Skin epidermis (tissue), 12 donors: ENCODE results near the gene ARL6IP6.
"Not testable (repeated sequence)": the region's sequence is repeated elsewhere in the genome, so short reads cannot be mapped to it uniquely, and the experiment has no call there.

Source experiments
- H3K27ac ChIP-seq, 21 experiments: fragments of 200-600 bp; sonication (generic) in 11 of 21; one replicate each; pipeline ENCODE4 v1.5.0; 2020; ENCODE audit warnings: mild to moderate bottlenecking in 3 of 21, inconsistent platforms in 2 of 21, moderate library complexity in 2 of 21
- H3K4me3 ChIP-seq, 7 experiments: fragments of 200-600 bp; sonication (generic) in 2 of 7; one replicate each; pipeline ENCODE4 v1.5.0; 2020; ENCODE audit warnings: inconsistent platforms in 2 of 7, mild to moderate bottlenecking in 2 of 7, moderate library complexity in 1 of 7

Gene ARL6IP6

DNA sequence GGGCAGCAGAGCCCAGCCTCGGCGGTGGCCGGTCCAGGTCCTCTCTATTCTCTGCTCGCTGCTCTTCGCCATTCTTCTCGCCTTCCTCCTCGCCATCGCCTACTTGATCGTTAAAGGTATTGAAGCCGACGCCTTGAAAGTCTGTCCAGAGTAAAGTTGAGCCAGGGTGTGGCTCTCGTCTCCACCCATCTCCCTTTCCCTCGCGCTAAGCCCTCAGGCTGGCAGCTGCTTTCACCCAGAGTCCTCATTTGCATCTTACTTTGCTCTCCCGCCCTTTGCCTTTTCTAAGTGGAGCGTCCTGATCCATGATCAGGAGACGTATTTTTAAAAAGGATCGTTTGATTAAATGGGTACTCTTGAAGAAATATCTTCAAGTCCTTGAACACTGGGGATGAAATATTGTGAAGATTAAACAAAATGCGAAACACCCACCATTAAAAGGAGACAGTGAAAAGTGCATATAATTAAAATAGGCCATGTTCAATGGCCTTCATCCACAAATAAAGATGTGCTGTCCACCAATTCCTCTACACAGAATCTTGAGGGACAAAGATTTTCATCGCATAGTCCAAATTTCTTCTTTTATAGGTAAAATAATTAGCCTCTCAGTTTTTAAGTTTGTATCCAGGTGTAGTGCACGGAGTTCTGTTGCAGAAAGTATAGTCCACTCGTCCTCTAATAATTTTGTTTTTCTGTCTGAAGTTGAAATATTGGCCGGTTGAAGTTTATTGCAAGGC, 657 bp downstream of the ARL6IP6 start:
- Histone ChIP-seq H3K4me3 (peak overlapping the region; percentile 68 to 96 (median 90)), H3K27ac (peak overlapping the region; percentile 84 to 100 (median 98))

DNA sequence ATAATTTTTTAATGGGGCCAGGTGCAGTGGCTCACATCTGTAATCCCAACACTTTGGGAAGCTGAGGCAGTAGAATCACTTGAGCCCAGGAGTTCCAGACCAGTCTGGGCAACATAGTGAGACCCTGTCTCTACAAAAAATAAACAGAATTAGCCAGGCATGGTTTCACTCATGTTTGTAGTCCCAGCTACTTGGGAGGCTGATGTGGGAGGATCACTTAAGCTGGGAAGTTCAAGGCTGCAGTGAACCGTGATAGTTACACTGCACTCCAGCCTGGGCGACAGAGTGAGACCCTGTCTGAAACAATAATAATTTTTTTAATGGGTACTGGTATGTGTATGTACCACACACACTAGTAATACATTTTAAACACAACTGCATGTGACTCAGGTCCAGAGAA, 2.4 kb downstream of the ARL6IP6 start:
- no peak overlapping the region for H3K4me3 ChIP-seq
- H3K27ac ChIP-seq: no peak overlapping the region

DNA sequence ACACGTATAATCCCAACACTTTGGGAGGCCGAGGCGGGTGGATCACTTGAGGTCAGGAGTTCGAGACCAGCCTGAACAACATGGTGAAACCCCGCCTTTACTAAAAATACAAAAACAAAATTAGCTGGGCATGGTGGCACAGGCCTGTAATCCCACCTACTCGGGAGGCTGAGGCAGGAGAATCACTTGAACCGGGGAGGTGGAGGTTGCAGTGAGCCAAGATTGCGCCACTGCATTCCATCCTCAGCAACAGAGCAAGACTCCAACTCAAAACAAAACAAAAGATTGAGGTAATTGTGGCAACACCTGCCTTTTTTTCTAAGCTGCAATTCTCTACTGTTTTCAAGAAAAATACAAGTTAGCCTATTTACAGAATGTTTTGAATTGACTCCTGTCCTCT, 4.2 kb downstream of the ARL6IP6 start:
- H3K4me3 ChIP-seq, H3K27ac ChIP-seq: not testable (repeated sequence)

DNA sequence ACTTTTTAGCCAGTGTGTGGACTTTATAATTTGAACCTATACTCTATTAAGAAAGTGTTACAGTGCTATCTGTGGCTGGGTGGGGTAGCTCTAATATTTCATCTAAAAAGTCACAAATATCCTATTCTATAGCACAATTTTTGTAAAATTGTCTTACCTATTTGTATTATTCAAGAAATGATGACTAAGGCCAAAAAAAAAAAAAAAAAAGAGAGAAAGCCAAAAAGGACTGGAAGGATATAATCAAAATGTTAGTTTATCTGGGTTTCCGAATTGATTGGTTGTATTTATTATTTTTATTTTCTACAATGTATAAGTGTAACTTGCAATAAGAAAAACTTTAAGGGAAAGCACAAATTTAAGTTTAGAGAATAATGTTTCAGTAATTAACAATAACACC, 5.5 kb downstream of the ARL6IP6 start:
- H3K27ac ChIP-seq: no peak overlapping the region
- no peak overlapping the region for H3K4me3 ChIP-seq

DNA sequence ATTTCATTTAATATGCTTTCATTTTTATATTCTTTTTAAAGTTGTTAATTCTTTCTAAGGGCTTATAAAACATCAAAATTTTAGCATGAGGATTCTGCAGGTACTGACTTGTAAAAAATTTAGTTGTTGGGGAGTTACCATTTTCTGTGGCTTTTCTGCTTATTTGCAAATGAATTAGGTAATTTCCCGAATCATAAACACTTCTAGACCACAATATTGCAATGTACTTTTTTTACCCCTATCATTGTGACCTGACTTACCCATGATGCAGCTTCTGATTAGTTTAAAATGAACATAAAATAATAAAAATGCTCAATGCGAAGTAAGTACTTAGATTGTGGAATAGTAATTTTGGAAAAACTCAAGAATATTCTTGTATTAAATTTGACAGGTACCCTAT, 11.4 kb downstream of the ARL6IP6 start:
- H3K4me3 ChIP-seq: no peak overlapping the region
- peak overlapping the region in 1 of 21 experiments; percentile 1 for H3K27ac ChIP-seq

DNA sequence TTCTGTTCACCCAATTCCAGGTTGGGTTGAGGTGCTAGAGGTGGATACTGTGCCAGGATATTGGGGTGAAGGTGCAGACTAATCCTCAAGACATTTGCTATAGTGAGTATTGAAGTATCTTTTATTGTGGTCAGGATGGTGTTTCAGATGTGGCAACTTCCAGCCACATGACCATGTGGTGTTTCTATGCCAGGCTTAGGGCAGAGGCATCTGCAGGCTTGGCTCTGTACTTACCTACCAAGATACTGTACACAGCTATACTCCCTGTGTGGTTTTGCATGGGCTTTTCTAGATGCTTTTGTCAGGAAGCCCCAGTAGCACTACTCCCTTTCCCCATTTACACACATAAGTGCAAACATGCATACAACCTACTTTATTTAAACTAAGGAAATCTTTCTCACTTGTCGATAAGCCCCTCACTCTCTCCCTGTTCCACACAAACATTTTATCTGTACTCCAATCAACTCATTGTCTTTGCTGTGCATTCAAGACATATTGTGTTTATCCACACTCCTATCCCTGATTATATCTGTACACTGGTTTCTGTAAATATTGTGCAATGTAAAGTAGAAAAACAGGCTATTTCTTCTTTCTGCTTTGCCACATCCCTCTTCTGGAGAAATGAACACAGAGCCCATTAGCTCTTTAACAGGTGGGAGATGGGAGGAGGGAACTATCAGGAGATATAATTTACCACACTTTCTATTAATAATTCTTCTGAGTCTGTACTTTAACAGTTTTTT, 12.3 kb downstream of the ARL6IP6 start:
- no peak overlapping the region for H3K4me3 ChIP-seq
- peak overlapping the region in 5 of 21 experiments; percentile 1 to 48 (median 24) for H3K27ac ChIP-seq

DNA sequence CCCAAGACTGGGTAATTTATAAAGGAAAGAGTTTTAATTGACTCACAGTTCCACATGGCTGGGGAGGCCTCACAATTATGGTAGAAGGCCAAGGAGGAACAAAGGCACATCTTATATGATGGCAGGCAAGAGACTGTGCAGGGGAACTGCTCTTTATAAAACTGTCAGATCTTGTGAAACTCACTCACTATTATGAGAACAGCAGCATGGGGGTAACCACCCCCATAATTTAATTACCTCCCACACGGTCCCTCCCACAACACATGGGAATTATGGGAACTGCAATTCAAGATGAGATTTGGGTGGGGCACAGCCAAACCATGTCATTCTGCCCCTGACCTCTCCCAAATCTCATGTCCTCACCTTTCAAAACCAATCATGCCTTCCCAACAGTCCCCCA, 19.1 kb downstream of the ARL6IP6 start:
- not testable (repeated sequence) for H3K27ac ChIP-seq, H3K4me3 ChIP-seq

DNA sequence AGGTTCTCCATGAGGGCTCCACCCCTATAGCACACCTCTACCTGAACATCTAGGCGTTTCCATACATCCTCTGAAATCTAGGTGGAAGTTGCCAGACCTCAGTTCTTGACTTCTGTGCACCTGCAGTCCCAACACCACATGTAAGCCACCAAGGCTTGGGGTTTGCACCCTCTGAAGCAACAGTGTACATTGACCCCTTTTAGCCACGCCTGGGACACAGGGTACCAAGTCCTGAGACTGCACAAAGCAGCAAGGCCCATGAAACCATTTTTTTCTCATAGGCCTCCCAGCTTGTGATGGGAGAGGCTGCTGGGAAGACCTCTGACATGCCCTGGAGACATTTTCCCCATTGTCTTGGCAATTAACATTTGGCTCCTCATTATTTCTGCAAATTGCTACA, 20.0 kb downstream of the ARL6IP6 start:
- Histone ChIP-seq H3K4me3 (no peak overlapping the region), H3K27ac (no peak overlapping the region)

DNA sequence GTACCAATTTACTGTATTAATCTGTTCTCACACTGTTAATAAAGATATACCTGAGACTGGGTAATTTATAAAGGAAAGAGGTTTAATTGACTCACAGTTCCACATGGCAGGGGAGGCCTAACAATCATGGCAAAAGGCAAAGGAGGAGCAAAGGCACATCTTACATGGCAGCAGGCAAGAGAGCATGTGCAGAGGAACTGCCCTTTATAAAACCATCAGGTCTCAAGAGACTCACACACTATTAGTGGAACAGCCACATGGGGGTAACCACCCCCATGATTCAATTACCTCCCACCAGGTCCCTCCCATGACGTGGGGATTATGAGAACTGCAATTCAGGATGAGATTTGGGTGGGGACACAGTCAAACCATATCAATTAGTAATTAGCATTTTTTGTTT, 21.3 kb downstream of the ARL6IP6 start:
- not testable (repeated sequence) for H3K27ac ChIP-seq, H3K4me3 ChIP-seq

DNA sequence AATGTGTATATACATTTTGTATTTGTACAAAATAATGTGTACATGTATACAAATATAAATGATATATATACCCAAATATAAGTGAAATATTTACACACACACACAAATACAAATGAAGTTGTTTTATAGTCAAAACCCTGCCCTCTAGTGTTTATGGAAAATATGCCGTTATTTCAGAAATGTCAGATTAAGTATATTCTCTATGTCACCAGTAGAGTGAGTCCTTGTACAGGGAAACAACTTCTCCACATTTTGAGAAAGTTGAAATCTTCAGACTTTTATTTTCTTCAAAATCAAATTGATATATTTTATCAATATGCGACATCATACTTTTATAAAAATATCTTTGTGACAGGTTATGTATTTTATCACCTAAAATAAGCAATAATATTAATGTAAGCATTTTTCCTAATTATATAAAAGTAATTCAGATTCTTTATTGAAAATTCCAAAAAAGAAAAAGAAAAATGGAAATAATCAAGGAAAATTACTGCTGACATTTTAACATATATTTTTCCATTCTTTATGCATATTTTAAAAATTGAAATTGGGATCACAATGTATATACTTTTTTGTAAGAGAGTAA, 22.4 kb downstream of the ARL6IP6 start:
- Histone ChIP-seq H3K27ac (no peak overlapping the region), H3K4me3 (no peak overlapping the region)

DNA sequence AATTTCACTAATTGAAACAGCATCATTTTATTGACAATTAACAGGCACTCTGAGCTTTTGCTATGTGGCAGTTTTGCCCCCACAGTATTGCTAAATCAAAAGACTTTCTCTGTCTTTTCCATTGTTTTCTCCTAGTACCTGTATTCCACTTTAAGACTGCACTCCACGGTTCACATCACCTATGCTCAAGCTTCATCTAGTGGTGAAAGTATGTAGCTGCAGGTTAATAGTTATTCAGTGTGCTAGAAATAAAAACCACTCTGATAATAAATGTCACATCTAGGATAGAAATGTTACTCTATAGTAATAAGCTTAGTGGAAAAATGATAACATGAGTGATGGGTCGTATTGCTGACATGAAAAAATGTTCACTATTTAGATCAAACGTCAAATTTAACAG, 24.6 kb downstream of the ARL6IP6 start:
- Histone ChIP-seq H3K27ac (no peak overlapping the region), H3K4me3 (no peak overlapping the region)

DNA sequence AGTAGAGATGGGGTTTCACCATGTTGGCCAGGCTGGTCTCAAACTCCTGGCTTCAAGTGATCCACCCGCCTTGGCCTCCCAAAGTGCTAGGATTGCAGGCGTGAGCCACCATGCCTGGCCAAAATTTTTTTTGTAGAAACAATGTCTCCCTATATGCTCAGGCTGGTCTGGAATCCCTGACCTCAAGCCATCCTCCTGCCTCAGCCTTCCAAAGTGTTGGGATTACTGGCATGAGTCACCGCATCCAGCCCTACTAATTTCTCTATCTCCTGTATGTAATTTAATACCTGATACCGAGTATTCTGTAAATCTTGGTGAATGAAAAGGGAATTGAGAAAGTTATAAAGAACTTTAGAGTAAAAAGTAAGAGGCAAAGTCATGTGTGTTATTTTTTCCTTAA, 29.3 kb downstream of the ARL6IP6 start:
- not testable (repeated sequence) for H3K4me3 ChIP-seq, H3K27ac ChIP-seq

DNA sequence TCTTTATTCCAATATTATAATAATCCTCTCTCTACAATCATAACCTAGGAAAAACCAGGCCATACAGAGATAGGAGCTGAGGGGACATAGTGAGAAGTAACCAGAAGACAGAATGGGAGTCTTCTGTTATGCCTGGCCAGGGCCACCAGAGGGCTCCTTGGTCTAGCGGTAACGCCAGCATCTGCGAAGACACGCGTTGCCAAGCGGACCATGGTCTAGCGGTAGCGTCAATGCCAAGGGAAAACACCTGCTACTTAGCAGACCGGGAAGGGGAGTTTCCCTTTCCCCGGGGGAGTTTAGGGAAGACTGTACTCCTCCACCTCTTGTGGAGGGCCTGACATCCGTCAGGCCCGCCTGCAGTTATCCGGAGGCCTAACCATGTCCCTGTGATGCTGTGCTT, 36.6 kb downstream of the ARL6IP6 start:
- Histone ChIP-seq H3K4me3 (no peak overlapping the region), H3K27ac (no peak overlapping the region)

DNA sequence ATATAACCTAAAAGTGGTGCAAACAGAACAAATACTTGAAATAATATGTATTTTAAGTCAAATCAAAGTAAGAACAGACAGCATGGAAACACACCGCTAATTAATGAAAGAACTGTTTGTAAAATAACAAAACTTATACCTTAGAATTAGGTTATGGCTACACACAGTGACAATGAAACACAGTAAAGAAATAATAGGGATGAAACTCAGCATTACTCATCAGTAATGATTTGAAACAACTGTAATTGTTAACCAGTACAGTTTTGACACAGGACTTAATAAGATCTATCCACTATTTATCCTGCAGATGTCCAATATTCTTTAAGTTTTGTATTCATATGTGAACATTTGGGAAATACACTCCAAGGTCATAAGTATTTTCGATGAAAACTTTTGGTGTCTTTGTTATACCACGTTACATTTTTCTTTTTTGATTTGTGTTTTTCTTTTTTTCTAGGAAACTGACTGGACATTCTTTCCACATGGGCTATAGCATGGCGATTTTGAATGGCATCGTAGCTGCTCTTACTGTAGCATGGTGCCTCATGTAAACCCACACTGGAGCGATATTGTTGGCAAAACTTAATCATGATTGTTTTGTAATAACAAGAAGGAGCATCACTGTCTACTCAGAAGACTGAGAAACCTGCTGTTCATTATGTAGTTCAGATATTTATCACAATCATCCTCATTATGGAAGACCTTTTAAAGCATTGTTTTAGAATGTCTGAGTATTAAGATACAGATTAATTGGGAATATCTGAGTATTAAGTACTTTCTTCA, 41.1 kb downstream of the ARL6IP6 start:
- Histone ChIP-seq H3K4me3 (no peak overlapping the region), H3K27ac (no peak overlapping the region)

DNA sequence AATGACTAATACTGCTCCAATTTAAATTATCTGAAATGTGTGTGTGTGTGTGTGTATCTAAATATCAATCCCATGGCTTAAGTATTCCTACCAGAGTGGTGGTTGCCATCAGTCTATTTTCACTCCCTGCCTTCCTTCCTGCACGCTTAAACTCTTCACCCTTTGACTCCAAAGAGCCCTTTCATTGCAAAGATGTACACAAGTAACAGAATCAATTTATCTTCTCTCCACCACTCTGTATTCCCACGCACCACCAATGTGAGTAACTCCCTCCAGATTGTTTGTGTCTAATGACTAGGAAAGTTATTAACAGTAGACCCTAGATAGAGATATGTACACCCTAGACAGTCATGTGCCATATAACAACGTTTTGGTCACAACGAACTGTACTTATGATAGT, 42.8 kb downstream of the ARL6IP6 start:
- no peak overlapping the region for H3K27ac ChIP-seq

DNA sequence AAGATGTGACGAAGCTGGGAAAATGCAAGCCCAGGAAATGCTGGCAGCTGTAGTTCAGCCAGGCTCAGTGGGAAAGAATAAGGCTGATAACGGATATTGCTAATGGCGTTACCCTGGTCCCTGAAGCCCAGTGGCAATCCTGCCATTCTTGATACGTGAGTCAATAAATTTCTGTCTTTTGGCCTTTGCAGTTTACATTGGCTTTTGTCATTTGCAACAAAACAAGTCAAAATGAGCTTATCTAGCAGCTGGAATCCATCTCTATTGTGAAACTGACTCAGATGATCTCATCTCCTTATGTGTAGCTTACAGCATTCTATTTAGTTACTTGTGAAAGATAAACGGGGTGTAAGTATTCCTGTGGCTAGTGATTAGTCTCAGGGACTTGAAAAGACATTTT, 43.8 kb downstream of the ARL6IP6 start:
- Histone ChIP-seq H3K4me3 (no peak overlapping the region), H3K27ac (no peak overlapping the region)

More for the DNA sequence above, 42.8 kb downstream of the ARL6IP6 start:
- no peak overlapping the region for H3K4me3 ChIP-seq

DNA sequence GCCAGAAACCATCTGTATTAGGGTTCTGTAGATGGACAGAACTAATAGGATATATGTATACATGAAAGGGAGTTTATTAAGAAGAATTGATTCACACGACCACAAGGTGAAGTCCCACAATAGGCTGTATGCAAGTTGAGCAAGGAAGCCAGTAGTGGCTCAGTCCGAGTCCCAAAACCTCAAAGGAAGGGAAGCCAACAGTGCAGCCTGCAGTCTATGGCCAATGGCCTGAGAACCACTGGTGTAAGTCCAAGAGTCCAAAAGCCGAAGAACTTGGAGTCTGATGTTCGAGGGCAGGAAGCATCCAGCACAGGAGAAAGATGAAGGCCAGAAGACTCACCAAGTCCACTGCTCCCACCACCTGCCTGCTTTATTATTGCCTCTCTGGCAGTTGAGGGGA, 44.8 kb downstream of the ARL6IP6 start:
- H3K4me3 ChIP-seq, H3K27ac ChIP-seq: not testable (repeated sequence)

DNA sequence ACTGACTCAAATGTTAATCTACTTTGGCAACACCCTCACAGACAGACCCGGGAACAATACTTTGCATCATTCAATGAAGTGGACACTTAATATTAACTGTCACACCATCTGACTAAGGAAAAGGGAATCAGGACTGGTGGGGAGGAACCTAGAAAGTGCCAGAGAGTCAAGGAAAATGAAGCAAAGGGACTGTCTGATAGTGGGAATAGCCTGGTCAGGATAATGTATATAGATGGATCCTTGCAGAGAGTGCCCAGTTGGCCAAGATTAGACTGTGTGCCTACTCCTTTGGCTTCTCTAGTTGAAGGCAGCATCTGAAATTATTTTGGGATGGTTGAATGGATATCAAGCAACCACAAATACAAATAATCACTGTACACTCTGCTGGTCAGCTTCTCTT, 45.2 kb downstream of the ARL6IP6 start:
- Histone ChIP-seq H3K27ac (no peak overlapping the region), H3K4me3 (no peak overlapping the region)

DNA sequence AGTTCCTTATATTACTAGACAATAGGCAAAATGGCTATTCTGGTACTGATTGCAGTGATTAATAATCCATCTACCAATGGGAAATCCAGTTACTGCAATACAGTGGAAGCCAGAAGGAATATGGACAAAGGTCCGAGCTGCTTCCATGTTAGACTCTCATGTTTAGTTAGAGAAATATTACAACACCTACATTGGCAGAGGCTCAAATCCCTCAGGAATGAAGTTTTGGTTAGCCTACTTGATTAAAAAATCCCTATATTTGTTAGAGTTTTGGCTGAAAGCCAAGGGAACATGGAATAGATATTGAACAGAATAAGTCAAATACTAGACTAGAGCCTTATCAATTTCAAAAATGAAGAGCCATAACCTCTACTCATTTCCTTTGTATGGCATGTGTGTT, 48.5 kb downstream of the ARL6IP6 start:
- Histone ChIP-seq H3K4me3 (no peak overlapping the region), H3K27ac (no peak overlapping the region)

DNA sequence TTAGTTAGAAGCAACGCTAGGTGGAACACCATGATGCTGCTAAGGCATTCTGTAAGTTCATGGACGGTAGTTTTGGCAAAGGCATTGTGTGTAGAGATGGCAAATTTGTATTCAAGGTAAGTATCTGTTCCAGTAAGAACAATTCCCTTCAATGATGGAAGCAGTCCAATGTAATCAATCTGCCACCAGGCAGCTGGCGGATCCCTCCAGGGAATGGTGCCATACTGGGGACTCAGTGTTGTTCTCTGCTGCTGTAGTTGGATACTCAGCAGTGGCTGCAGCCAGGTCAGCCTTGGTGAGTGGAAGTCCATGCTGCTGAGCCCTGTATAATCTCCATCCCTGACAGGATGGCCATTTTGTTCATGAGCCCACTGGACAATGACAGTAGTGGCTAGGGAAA, 62.8 kb downstream of the ARL6IP6 start:
- Histone ChIP-seq H3K27ac (no peak overlapping the region), H3K4me3 (no peak overlapping the region)
